Measurements from ENCODE around the gene SPATA24.

Gene SPATA24

DNA sequence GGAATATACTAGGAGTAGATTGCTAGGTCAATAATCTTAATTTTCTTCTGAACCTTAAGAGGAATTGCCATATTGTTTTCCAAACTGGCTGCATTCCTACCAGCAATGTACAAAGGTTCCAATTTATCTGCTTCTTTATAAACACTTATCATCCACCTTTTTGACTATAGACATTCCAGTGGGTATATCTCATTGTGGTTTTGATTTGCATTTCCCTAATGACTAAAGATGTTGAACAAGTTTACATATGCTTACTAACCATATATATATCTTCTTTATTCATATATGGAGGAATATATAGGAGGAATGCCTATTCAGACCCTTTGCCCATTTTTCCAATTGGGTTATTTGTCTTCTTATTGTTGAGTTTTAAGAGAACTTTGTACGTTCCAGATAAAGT is 27.8 kb upstream of the SPATA24 start:
- Histone ChIP-seq H3K18ac (ENCODE audit: low read length) (no peak overlapping the region), H3K4me2 (ENCODE audit: low read length) (no peak overlapping the region), H3K27ac (ENCODE audit: low read depth, low read length) (no peak overlapping the region), H3K4ac (ENCODE audit: low read depth, low read length) (no peak overlapping the region), H4K5ac (ENCODE audit: low read length) (no peak overlapping the region), H3K4me1 (ENCODE audit: control insufficient read depth, low read depth, low read length) (no peaks in the 10 kb centered on the region), H3K79me2 (ENCODE audit: control insufficient read depth, insufficient read depth, low read length) (no peaks in the 10 kb centered on the region), H3K27me3 (ENCODE audit: insufficient read depth, low read length, poor library complexity) (no peaks in the 10 kb centered on the region), H3K36me3 (ENCODE audit: control insufficient read depth, insufficient read depth, low read length) (no peaks in the 10 kb centered on the region), H3K4me3 (ENCODE audit: low read length) (no peak overlapping the region), H3K56ac (ENCODE audit: low read length) (no peak overlapping the region), H3K79me1 (ENCODE audit: low read length) (no peaks in the 10 kb centered on the region), H2BK120ac (ENCODE audit: low read depth, low read length) (no peak overlapping the region), H4K8ac (ENCODE audit: low read depth, low read length) (no peak overlapping the region), H3K9ac (ENCODE audit: low read length) (no peak overlapping the region), H2BK15ac (replicated peaks; ENCODE audit: low read depth) (no peak overlapping the region), H2AK5ac (ENCODE audit: low read length) (no peak overlapping the region), H3K23ac (ENCODE audit: low read length) (no peak overlapping the region), H2BK5ac (ENCODE audit: low read length) (no peak overlapping the region)
- no peak for DNase-seq
- WGBS (ENCODE audit: extremely low coverage, insufficient coverage, low lambda C conversion rate), result no CpG with 5 or more reads among the region's 1 CpG

- H2BK120ac ChIP-seq (ENCODE audit: low read depth, low read length), result no peak overlapping the region
- H3K27me3 ChIP-seq (ENCODE audit: insufficient read depth, low read length, poor library complexity), result no peaks in the 10 kb centered on the region
- no peak overlapping the region for H4K8ac ChIP-seq (ENCODE audit: low read depth, low read length)
- no peaks in the 10 kb centered on the region for H3K4me1 ChIP-seq (ENCODE audit: control insufficient read depth, low read depth, low read length)
- H3K79me1 ChIP-seq (ENCODE audit: low read length), result no peaks in the 10 kb centered on the region
- no peak overlapping the region for H2BK15ac ChIP-seq (replicated peaks; ENCODE audit: low read depth)
- no peak overlapping the region for H3K56ac ChIP-seq (ENCODE audit: low read length)
- no peak overlapping the region for H2AK5ac ChIP-seq (ENCODE audit: low read length)
- no peak overlapping the region for H3K4me2 ChIP-seq (ENCODE audit: low read length)
- no peak overlapping the region for H4K5ac ChIP-seq (ENCODE audit: low read length)
- H3K4ac ChIP-seq (ENCODE audit: low read depth, low read length), result no peak overlapping the region
- H3K79me2 ChIP-seq (ENCODE audit: control insufficient read depth, insufficient read depth, low read length), result no peaks in the 10 kb centered on the region
- H3K9ac ChIP-seq (ENCODE audit: low read length), result no peak overlapping the region
- H2BK5ac ChIP-seq (ENCODE audit: low read length), result no peak overlapping the region
- H3K4me3 ChIP-seq (ENCODE audit: low read length), result no peak overlapping the region
- no peak overlapping the region for H3K18ac ChIP-seq (ENCODE audit: low read length)
- H3K23ac ChIP-seq (ENCODE audit: low read length), result no peak overlapping the region
- no CpG with 5 or more reads among the region's 2 CpGs for WGBS (ENCODE audit: extremely low coverage, insufficient coverage, low lambda C conversion rate)
- no peaks in the 10 kb centered on the region for H3K36me3 ChIP-seq (ENCODE audit: control insufficient read depth, insufficient read depth, low read length)
- no peak for DNase-seq
- no peak overlapping the region for H3K27ac ChIP-seq (ENCODE audit: low read depth, low read length)
Observed at GRCh38 chr5:139430015-139430414, 26.1 kb upstream of the SPATA24 start.

GRCh38 chr5:139426203-139426885 is 22.5 kb upstream of the SPATA24 start:
- H2BK120ac ChIP-seq (ENCODE audit: low read depth, low read length), result no peak overlapping the region
- H3K23ac ChIP-seq (ENCODE audit: low read length), result no peak overlapping the region
- H3K36me3 ChIP-seq (ENCODE audit: control insufficient read depth, insufficient read depth, low read length), result no peaks in the 10 kb centered on the region
- no peak overlapping the region for H3K56ac ChIP-seq (ENCODE audit: low read length)
- H3K4ac ChIP-seq (ENCODE audit: low read depth, low read length), result no peak overlapping the region
- WGBS (ENCODE audit: extremely low coverage, insufficient coverage, low lambda C conversion rate), result no CpG with 5 or more reads among the region's 8 CpGs
- no peaks in the 10 kb centered on the region for H3K79me1 ChIP-seq (ENCODE audit: low read length)
- no peak overlapping the region for H4K5ac ChIP-seq (ENCODE audit: low read length)
- H3K27ac ChIP-seq (ENCODE audit: low read depth, low read length), result no peak overlapping the region
- H3K79me2 ChIP-seq (ENCODE audit: control insufficient read depth, insufficient read depth, low read length), result no peaks in the 10 kb centered on the region
- H3K9ac ChIP-seq (ENCODE audit: low read length), result no peak overlapping the region
- H3K4me1 ChIP-seq (ENCODE audit: control insufficient read depth, low read depth, low read length), result no peaks in the 10 kb centered on the region
- no peak overlapping the region for H3K18ac ChIP-seq (ENCODE audit: low read length)
- H3K27me3 ChIP-seq (ENCODE audit: insufficient read depth, low read length, poor library complexity), result no peaks in the 10 kb centered on the region
- H2AK5ac ChIP-seq (ENCODE audit: low read length), result no peak overlapping the region
- H2BK15ac ChIP-seq (replicated peaks; ENCODE audit: low read depth), result no peak overlapping the region
- no peak overlapping the region for H2BK5ac ChIP-seq (ENCODE audit: low read length)
- no peak overlapping the region for H3K4me3 ChIP-seq (ENCODE audit: low read length)
- H4K8ac ChIP-seq (ENCODE audit: low read depth, low read length), result no peak overlapping the region
- DNase-seq, result no peak
- no peak overlapping the region for H3K4me2 ChIP-seq (ENCODE audit: low read length)

DNA sequence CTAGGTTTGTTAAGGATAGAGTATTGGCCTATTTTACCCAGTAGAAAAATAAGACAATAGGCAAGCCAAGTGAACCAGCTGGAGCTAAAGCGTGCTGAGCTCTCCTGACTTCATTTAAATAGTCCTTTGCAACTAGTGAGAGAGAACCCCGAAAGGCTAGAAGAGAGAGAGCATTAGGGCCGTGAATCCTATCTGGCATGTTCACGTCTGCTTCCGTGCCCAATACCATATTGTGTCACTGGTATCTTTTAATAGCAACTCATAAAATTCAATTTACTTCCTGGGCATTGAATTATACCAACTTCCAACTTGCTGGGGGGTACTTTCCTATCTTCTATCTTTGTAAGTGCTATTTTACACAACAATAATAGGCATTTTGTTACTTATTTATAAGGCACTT is 21.6 kb upstream of the SPATA24 start:
- Histone ChIP-seq H3K18ac (ENCODE audit: low read length) (no peak overlapping the region), H3K79me2 (ENCODE audit: control insufficient read depth, insufficient read depth, low read length) (no peaks in the 10 kb centered on the region), H3K4me1 (ENCODE audit: control insufficient read depth, low read depth, low read length) (no peaks in the 10 kb centered on the region), H4K8ac (ENCODE audit: low read depth, low read length) (no peak overlapping the region), H3K27ac (ENCODE audit: low read depth, low read length) (no peak overlapping the region), H3K36me3 (ENCODE audit: control insufficient read depth, insufficient read depth, low read length) (no peaks in the 10 kb centered on the region), H3K56ac (ENCODE audit: low read length) (no peak overlapping the region), H2BK120ac (ENCODE audit: low read depth, low read length) (no peak overlapping the region), H2BK5ac (ENCODE audit: low read length) (no peak overlapping the region), H2AK5ac (ENCODE audit: low read length) (no peak overlapping the region), H4K5ac (ENCODE audit: low read length) (no peak overlapping the region), H2BK15ac (replicated peaks; ENCODE audit: low read depth) (no peak overlapping the region), H3K23ac (ENCODE audit: low read length) (no peak overlapping the region), H3K4me3 (ENCODE audit: low read length) (no peak overlapping the region), H3K79me1 (ENCODE audit: low read length) (no peaks in the 10 kb centered on the region), H3K4ac (ENCODE audit: low read depth, low read length) (no peak overlapping the region), H3K4me2 (ENCODE audit: low read length) (no peak overlapping the region), H3K9ac (ENCODE audit: low read length) (no peak overlapping the region), H3K27me3 (ENCODE audit: insufficient read depth, low read length, poor library complexity) (no peaks in the 10 kb centered on the region)
- no peak for DNase-seq
- WGBS (ENCODE audit: extremely low coverage, insufficient coverage, low lambda C conversion rate), result no CpG with 5 or more reads among the region's 5 CpGs

DNA sequence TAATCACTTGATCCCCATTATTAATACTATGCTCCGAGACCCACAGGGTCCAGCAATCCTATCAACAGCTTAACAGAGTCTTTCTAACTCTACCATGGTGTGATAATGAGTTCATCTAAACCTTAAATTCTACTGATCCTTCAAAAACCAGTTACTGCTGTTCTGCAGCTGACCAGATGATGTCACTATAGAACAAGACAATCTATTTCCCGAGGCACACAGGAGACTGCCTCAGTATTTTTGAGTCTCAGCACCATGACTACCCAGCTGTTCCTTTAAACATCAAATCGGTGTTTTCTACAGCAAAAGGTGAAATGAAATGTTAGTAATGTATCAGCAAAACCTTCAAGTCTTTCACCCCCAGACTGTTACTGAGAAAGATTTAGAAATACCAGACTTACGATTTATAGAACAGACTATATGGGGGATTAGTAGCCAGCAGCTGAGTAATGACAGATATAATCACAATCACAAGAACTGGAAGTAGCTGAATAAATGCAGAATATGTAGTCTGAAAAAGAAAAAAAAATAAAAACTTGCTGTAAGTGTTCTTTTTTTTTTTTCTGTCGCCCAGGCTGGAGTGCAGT is 18.5 kb upstream of the SPATA24 start:
- no peak overlapping the region for H2AK5ac ChIP-seq (ENCODE audit: low read length)
- no peaks in the 10 kb centered on the region for H3K79me2 ChIP-seq (ENCODE audit: control insufficient read depth, insufficient read depth, low read length)
- DNase-seq, result peak; percentile 81
- no peak overlapping the region for H3K9ac ChIP-seq (ENCODE audit: low read length)
- no peak overlapping the region for H2BK15ac ChIP-seq (replicated peaks; ENCODE audit: low read depth)
- H3K4me1 ChIP-seq (ENCODE audit: control insufficient read depth, low read depth, low read length), result no peaks in the 10 kb centered on the region
- no peak overlapping the region for H3K4me2 ChIP-seq (ENCODE audit: low read length)
- H4K8ac ChIP-seq (ENCODE audit: low read depth, low read length), result no peak overlapping the region
- H3K4ac ChIP-seq (ENCODE audit: low read depth, low read length), result no peak overlapping the region
- H3K23ac ChIP-seq (ENCODE audit: low read length), result no peak overlapping the region
- H3K56ac ChIP-seq (ENCODE audit: low read length), result no peak overlapping the region
- H3K36me3 ChIP-seq (ENCODE audit: control insufficient read depth, insufficient read depth, low read length), result no peaks in the 10 kb centered on the region
- H3K18ac ChIP-seq (ENCODE audit: low read length), result no peak overlapping the region
- H3K79me1 ChIP-seq (ENCODE audit: low read length), result no peaks in the 10 kb centered on the region
- no peak overlapping the region for H2BK5ac ChIP-seq (ENCODE audit: low read length)
- H3K27ac ChIP-seq (ENCODE audit: low read depth, low read length), result no peak overlapping the region
- no peak overlapping the region for H3K4me3 ChIP-seq (ENCODE audit: low read length)
- WGBS (ENCODE audit: extremely low coverage, insufficient coverage, low lambda C conversion rate), result no CpG with 5 or more reads among the region's 5 CpGs
- no peak overlapping the region for H2BK120ac ChIP-seq (ENCODE audit: low read depth, low read length)
- no peak overlapping the region for H4K5ac ChIP-seq (ENCODE audit: low read length)
- H3K27me3 ChIP-seq (ENCODE audit: insufficient read depth, low read length, poor library complexity), result no peaks in the 10 kb centered on the region

All from mesendoderm (in vitro differentiated cells).